ENCODE results near the gene ORC5. TPM values are rescaled to one million over a fixed set of nuclear protein-coding genes. Genes with fewer than 3 reads are reported as not detected.

ORC5 gene
- total RNA-seq, 1 experiment from 2014 or later: 37.0 TPM

DNA sequence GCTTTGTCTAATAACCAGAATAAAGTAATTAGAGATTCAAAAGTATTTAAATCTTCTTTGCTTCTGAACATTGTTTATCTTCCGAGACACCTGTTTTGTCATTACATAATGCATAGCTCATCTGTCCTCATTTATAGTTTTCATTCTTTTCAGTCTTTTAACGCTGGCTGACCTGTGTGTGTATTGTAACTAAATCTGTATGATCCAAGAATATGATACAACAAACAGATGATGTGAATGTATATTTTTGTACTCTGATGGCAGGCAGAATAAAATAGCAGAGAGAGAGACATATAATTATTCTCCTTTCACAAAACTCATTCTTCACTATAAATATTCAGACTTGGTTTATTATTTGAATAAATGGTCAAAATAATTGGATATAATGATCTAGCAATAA, 80.6 kb downstream of the ORC5 start:
- Mint-ChIP-seq H3K4me1 (ENCODE audit: low read depth, unreplicated experiment) (peaks cover 21% of the 10 kb centered on the region), H3K4me3 (ENCODE audit: unreplicated experiment) (no peak overlapping the region), H3K36me3 (ENCODE audit: insufficient read depth, unreplicated experiment) (peaks cover 17% of the 10 kb centered on the region), H3K9me3 (ENCODE audit: unreplicated experiment) (no peaks in the 10 kb centered on the region), H3K27me3 (ENCODE audit: insufficient read depth, unreplicated experiment) (no peaks in the 10 kb centered on the region), H3K27ac (ENCODE audit: unreplicated experiment) (no peak overlapping the region)
- TF ChIP-seq, protein P1, sequence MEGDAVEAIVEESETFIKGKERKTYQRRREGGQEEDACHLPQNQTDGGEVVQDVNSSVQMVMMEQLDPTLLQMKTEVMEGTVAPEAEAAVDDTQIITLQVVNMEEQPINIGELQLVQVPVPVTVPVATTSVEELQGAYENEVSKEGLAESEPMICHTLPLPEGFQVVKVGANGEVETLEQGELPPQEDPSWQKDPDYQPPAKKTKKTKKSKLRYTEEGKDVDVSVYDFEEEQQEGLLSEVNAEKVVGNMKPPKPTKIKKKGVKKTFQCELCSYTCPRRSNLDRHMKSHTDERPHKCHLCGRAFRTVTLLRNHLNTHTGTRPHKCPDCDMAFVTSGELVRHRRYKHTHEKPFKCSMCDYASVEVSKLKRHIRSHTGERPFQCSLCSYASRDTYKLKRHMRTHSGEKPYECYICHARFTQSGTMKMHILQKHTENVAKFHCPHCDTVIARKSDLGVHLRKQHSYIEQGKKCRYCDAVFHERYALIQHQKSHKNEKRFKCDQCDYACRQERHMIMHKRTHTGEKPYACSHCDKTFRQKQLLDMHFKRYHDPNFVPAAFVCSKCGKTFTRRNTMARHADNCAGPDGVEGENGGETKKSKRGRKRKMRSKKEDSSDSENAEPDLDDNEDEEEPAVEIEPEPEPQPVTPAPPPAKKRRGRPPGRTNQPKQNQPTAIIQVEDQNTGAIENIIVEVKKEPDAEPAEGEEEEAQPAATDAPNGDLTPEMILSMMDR (IDR thresholded peaks at IDR 0.05; ENCODE audit: insufficient read depth in 1 of 2, low read depth in 1 of 2, low read length in 1 of 2, severe bottlenecking in 1 of 2, unreplicated experiment in 1 of 2): no peak
- no peak for DNase-seq
- CTCF ChIA-PET: no interaction called here
- BruUV-seq (replicated peaks): no TSS peak
- Histone ChIP-seq H3K27me3 (replicated peaks; ENCODE audit: control insufficient read depth, insufficient read depth, low read length) (no peaks in the 10 kb centered on the region), H3K36me3 (ENCODE audit: control insufficient read depth, insufficient read depth, low read length) (no peaks in the 10 kb centered on the region), H3K4me3 (ENCODE audit: low read depth, low read length) (no peak overlapping the region), H3K9me3 (no peaks in the 10 kb centered on the region), H3K4me1 (peaks cover 20% of the 10 kb centered on the region)
- POLR2A ChIA-PET: no interaction called here
- intact Hi-C loops (cut with micrococcal nuclease; ENCODE audit: unreplicated experiment): no loop called here

DNA sequence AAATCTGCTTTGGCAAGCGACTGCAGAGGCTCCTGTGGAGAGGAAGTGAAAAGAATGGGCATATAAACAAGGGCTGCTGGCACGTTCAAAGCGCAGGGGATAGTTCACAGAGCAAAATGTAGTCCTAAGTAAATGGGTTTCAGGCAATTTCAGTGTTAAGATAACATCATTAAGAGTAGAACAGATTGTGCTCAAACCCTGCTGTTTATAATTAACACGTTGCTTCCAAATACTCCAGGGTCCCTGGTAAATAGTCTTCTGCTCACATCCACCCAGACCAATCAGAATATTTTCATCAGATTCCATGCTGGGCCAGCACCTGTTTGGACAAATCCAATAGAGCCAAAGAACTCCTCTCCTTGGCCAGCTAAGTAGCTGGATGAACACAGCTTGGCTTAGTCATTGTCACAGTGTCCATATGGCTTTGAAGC, 81.4 kb downstream of the ORC5 start:
- TF ChIP-seq, protein P1 (IDR thresholded peaks at IDR 0.05; ENCODE audit: insufficient read depth in 1 of 2, low read depth in 1 of 2, low read length in 1 of 2, severe bottlenecking in 1 of 2, unreplicated experiment in 1 of 2): no peak
- ChIA-PET POLR2A (no interaction called here), CTCF (interaction anchor here (0.7 kb wide), 2 partner anchors 20 to 333 kb away, joined by 4 to 5 read pairs; no protein-coding TSS in a partner anchor)
- no peak overlapping the region for H3K27ac Mint-ChIP-seq (ENCODE audit: unreplicated experiment)
- H3K9me3 Mint-ChIP-seq (ENCODE audit: unreplicated experiment): no peaks in the 10 kb centered on the region
- Histone ChIP-seq H3K27me3 (replicated peaks; ENCODE audit: control insufficient read depth, insufficient read depth, low read length) (no peaks in the 10 kb centered on the region), H3K9me3 (no peaks in the 10 kb centered on the region), H3K4me1 (peaks cover 20% of the 10 kb centered on the region), H3K4me3 (ENCODE audit: low read depth, low read length) (no peak overlapping the region), H3K36me3 (ENCODE audit: control insufficient read depth, insufficient read depth, low read length) (no peaks in the 10 kb centered on the region)
- DNase-seq: no peak
- BruUV-seq (replicated peaks): no TSS peak
- intact Hi-C loops (cut with micrococcal nuclease; ENCODE audit: unreplicated experiment): no loop called here
- peaks cover 21% of the 10 kb centered on the region for H3K4me1 Mint-ChIP-seq (ENCODE audit: low read depth, unreplicated experiment)
- H3K36me3 Mint-ChIP-seq (ENCODE audit: insufficient read depth, unreplicated experiment): peaks cover 17% of the 10 kb centered on the region
- H3K4me3 Mint-ChIP-seq (ENCODE audit: unreplicated experiment): no peak overlapping the region
- no peaks in the 10 kb centered on the region for H3K27me3 Mint-ChIP-seq (ENCODE audit: insufficient read depth, unreplicated experiment)

DNA sequence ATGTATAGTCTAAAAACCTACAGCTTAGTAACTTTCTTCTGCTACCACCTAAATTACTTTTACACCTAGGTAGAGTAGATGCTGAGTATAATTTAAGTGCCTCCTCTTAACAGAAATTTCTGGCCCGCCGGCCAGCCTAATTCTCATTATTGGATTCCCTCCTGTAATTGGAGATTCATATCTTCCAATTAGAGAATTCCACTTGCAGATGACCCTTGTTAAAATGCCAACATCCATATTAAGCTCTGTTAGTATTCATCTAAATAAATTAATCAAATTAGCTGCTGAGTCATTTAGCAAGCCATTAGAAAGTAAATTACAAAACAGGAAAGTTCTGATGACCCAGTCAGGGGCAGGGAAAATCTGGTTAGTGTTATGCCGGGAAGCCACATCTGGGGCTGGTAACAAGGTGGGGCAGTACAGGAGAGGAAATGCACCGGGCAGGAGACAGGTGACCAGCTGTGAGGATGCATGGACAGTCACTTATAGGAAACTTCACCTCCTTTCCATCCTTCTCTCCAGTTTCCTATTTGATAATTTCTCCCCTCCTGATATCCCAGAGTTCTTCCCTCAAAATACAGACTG, 82.8 kb downstream of the ORC5 start:
- no peaks in the 10 kb centered on the region for H3K27me3 ChIP-seq (replicated peaks; ENCODE audit: control insufficient read depth, insufficient read depth, low read length)
- H3K36me3 Mint-ChIP-seq (ENCODE audit: insufficient read depth, unreplicated experiment): peaks cover 13% of the 10 kb centered on the region
- H3K9me3 Mint-ChIP-seq (ENCODE audit: unreplicated experiment): no peaks in the 10 kb centered on the region
- ChIA-PET POLR2A (no interaction called here), CTCF (interaction anchor here (0.6 kb wide), 1 partner anchor 26 kb away, joined by 3 read pairs; no protein-coding TSS in a partner anchor)
- H3K4me1 ChIP-seq: peaks cover 20% of the 10 kb centered on the region
- H3K4me3 ChIP-seq (ENCODE audit: low read depth, low read length): no peak overlapping the region
- peaks cover 21% of the 10 kb centered on the region for H3K4me1 Mint-ChIP-seq (ENCODE audit: low read depth, unreplicated experiment)
- peak overlapping the region; percentile 33 for H3K27ac Mint-ChIP-seq (ENCODE audit: unreplicated experiment)
- BruUV-seq (replicated peaks): no TSS peak
- H3K4me3 Mint-ChIP-seq (ENCODE audit: unreplicated experiment): no peak overlapping the region
- intact Hi-C loops (cut with micrococcal nuclease; ENCODE audit: unreplicated experiment): no loop called here
- H3K36me3 ChIP-seq (ENCODE audit: control insufficient read depth, insufficient read depth, low read length): no peaks in the 10 kb centered on the region
- H3K9me3 ChIP-seq: no peaks in the 10 kb centered on the region
- H3K27me3 Mint-ChIP-seq (ENCODE audit: insufficient read depth, unreplicated experiment): no peaks in the 10 kb centered on the region
- TF ChIP-seq, protein P1 (IDR thresholded peaks at IDR 0.05; ENCODE audit: insufficient read depth in 1 of 2, low read depth in 1 of 2, low read length in 1 of 2, severe bottlenecking in 1 of 2, unreplicated experiment in 1 of 2): no peak
- no peak for DNase-seq
